Fibroblast of the conjunctiva (primary cell): Measurements from ENCODE around the gene CACNA1C.
"Not testable (repeated sequence)": the region's sequence is repeated elsewhere in the genome, so short reads cannot be mapped to it uniquely, and the experiment has no call there.

ENCODE experiments used
- DNase-seq: peaks from one replicate; pipeline ENCODE4 v3.0.0-alpha.2; 2010; ENCODE audit warnings: low read depth

CACNA1C gene

GRCh38 chr12:2234646-2235350 is 182.0 kb downstream of the CACNA1C start:
- DNase-seq: no peak

- no peak for DNase-seq
Observed at GRCh38 chr12:2236506-2237294, 183.9 kb downstream of the CACNA1C start.

GRCh38 chr12:2238111-2238510 is 185.3 kb downstream of the CACNA1C start:
- DNase-seq: no peak

- DNase-seq: no peak
Observed at GRCh38 chr12:2239381-2239871, 186.6 kb downstream of the CACNA1C start.

GRCh38 chr12:2240390-2240789 is 187.6 kb downstream of the CACNA1C start:
- no peak for DNase-seq

GRCh38 chr12:2240984-2241383 is 188.2 kb downstream of the CACNA1C start:
- DNase-seq: no peak

GRCh38 chr12:2242216-2242615 is 189.4 kb downstream of the CACNA1C start:
- no peak for DNase-seq

GRCh38 chr12:2242816-2243215 is 190.0 kb downstream of the CACNA1C start:
- no peak for DNase-seq

GRCh38 chr12:2243275-2243674 is 190.5 kb downstream of the CACNA1C start:
- no peak for DNase-seq

GRCh38 chr12:2244013-2244861 is 191.4 kb downstream of the CACNA1C start:
- DNase-seq: peak; percentile 72

- no peak for DNase-seq
Observed at GRCh38 chr12:2246358-2246757, 193.6 kb downstream of the CACNA1C start.

GRCh38 chr12:2247120-2247519 is 194.3 kb downstream of the CACNA1C start:
- DNase-seq: no peak

- no peak for DNase-seq
Observed at GRCh38 chr12:2247596-2247995, 194.8 kb downstream of the CACNA1C start.

- no peak for DNase-seq
Observed at GRCh38 chr12:2248087-2248900, 195.5 kb downstream of the CACNA1C start.

GRCh38 chr12:2248901-2249381 is 196.2 kb downstream of the CACNA1C start:
- no peak for DNase-seq

- DNase-seq: no peak
Observed at GRCh38 chr12:2250797-2251196, 198.0 kb downstream of the CACNA1C start.

- DNase-seq: no peak
Observed at GRCh38 chr12:2251526-2252209, 198.9 kb downstream of the CACNA1C start.

- DNase-seq: no peak
Observed at GRCh38 chr12:2255311-2255710, 202.5 kb downstream of the CACNA1C start.

GRCh38 chr12:2255731-2256130 is 202.9 kb downstream of the CACNA1C start:
- DNase-seq: not testable (repeated sequence)

- peak; percentile 40 for DNase-seq
Observed at GRCh38 chr12:2256453-2256852, 203.7 kb downstream of the CACNA1C start.

GRCh38 chr12:2256915-2257314 is 204.1 kb downstream of the CACNA1C start:
- DNase-seq: no peak
